HepG2 (cell line): ENCODE data around the gene JMJD6. TPM values are rescaled to one million over a fixed set of nuclear protein-coding genes. Genes with fewer than 3 reads are reported as not detected.

Experiments used
- FLYWCH1 ChIP-seq: sonication (generic); formaldehyde crosslinking; IDR thresholded peaks from 2 replicates; pipeline ENCODE4 v1.8.1; 2023; ENCODE audit warnings: mild to moderate bottlenecking, missing genetic modification reagents
- GABPA ChIP-seq, 2 experiments: IDR thresholded peaks; 2 replicates each; pipeline ENCODE4 v1.6.1; 2011 to 2016; ENCODE audit warnings: low read depth in 2 of 2, low read length in 1 of 2, missing biosample characterization in 1 of 2, missing genetic modification characterization in 1 of 2
- HOXA3 ChIP-seq: sonication (generic); formaldehyde crosslinking; IDR thresholded peaks from 2 replicates; pipeline ENCODE4 v1.5.0; 2020; ENCODE audit warnings: missing genetic modification reagents
- JARID2 ChIP-seq: sonication (generic); formaldehyde crosslinking; IDR thresholded peaks from 2 replicates; pipeline ENCODE4 v1.8.1; 2023; ENCODE audit warnings: missing genetic modification reagents, inconsistent platforms; ENCODE audit not compliant: insufficient replicate concordance
- KDM5B ChIP-seq: sonication (generic); formaldehyde crosslinking; IDR thresholded peaks from 2 replicates; pipeline ENCODE4 v1.4.0; 2020; ENCODE audit warnings: missing genetic modification reagents, mild to moderate bottlenecking, borderline replicate concordance
- KMT2A ChIP-seq: sonication (generic); formaldehyde crosslinking; IDR thresholded peaks from 2 replicates; pipeline ENCODE4 v1.4.0; 2020; ENCODE audit warnings: missing genetic modification reagents
- NR2F2 ChIP-seq: IDR thresholded peaks from 2 replicates; pipeline ENCODE4 v1.6.1; 2012; ENCODE audit warnings: low read depth, inconsistent platforms, borderline replicate concordance
- PHB2 ChIP-seq: fragments of 450-650 bp; IDR thresholded peaks from 2 replicates; pipeline ENCODE4 v1.6.1; 2018; ENCODE audit not compliant: partially characterized antibody
- RBM39 ChIP-seq: fragments of 200-400 bp; formaldehyde crosslinking; IDR thresholded peaks from one replicate; pipeline ENCODE4 v1.6.1; 2018; ENCODE audit warnings: antibody characterized with exemption, mild to moderate bottlenecking, low read depth, low read length; ENCODE audit not compliant: poor library complexity, severe bottlenecking
- SOX13 ChIP-seq, 3 experiments: fragments of 450-650 bp in 1 of 3; sonication (generic) in 1 of 3; formaldehyde crosslinking in 1 of 3; IDR thresholded peaks in 2 of 3; conservative IDR thresholded peaks in 1 of 3; 2 replicates each; pipeline versions ENCODE4 v1.5.0 to v1.6.1; 2016 to 2020; ENCODE audit warnings: antibody characterized with exemption in 1 of 3, mild to moderate bottlenecking in 1 of 3, missing compliant biosample characterization in 1 of 3, missing genetic modification reagents in 1 of 3, moderate library complexity in 1 of 3
- SRF ChIP-seq: IDR thresholded peaks from 2 replicates; pipeline ENCODE4 v1.6.1; 2011; ENCODE audit warnings: mild to moderate bottlenecking, low read depth, low read length, moderate library complexity
- SYNCRIP ChIP-seq: fragments of 200-400 bp; formaldehyde crosslinking; IDR thresholded peaks from 2 replicates; pipeline ENCODE4 v1.6.1; 2018; ENCODE audit warnings: mild to moderate bottlenecking, low read depth, low read length; ENCODE audit not compliant: insufficient read depth
- TBL1XR1 ChIP-seq: fragments of 150-350 bp; IDR thresholded peaks from 2 replicates; pipeline ENCODE4 v1.6.1; 2014; ENCODE audit warnings: borderline replicate concordance, low read length; ENCODE audit not compliant: partially characterized antibody
- TEAD2 ChIP-seq: sonication (generic); formaldehyde crosslinking; IDR thresholded peaks from 2 replicates; pipeline ENCODE4 v1.9.0; 2021; ENCODE audit warnings: missing genetic modification reagents
- TEAD3 ChIP-seq: optimal IDR thresholded peaks from 2 replicates; pipeline ENCODE3; 2016; ENCODE audit warnings: borderline replicate concordance
- ZFP62 ChIP-seq: sonication (generic); formaldehyde crosslinking; IDR thresholded peaks from 2 replicates; pipeline ENCODE4 v1.4.0; 2020; ENCODE audit warnings: missing genetic modification reagents
- ZNF263 ChIP-seq: sonication (generic); formaldehyde crosslinking; IDR thresholded peaks from 2 replicates; pipeline ENCODE4 v1.4.0; 2020; ENCODE audit warnings: missing genetic modification reagents
- ZNF652 ChIP-seq: IDR thresholded peaks from 2 replicates; pipeline ENCODE4 v1.6.1; 2016; ENCODE audit warnings: low read depth, borderline replicate concordance
- ZNF839 ChIP-seq: sonication (generic); formaldehyde crosslinking; IDR thresholded peaks from 2 replicates; pipeline ENCODE4 v1.4.0; 2020; ENCODE audit warnings: missing genetic modification reagents, mild to moderate bottlenecking, borderline replicate concordance
- polyA plus RNA-seq, 8 experiments: library from polyadenylated mRNA; depleted of rRNA in 3 of 8; stranded (reverse) in 7 of 8; unstranded in 1 of 8; fragments of >200 nt; fragmentation: Illumina TruSeq in 4 of 8; extraction: Trizol in 4 of 8; gene quantifications; 2 replicates each; pipeline versions ENCODE4 v1.2.1 to v1.2.3, GENCODE V29; 2011 to 2016; ENCODE audit warnings: low read depth in 4 of 8, missing spikeins in 1 of 8, mixed read lengths in 1 of 8; ENCODE audit not compliant: insufficient read depth in 1 of 8
- total RNA-seq, 5 experiments: library from RNA; depleted of rRNA; stranded (reverse); fragments of >200 nt; fragmentation: Illumina TruSeq; extraction: Trizol; gene quantifications; 2 replicates each; pipeline ENCODE4 v1.2.3, GENCODE V29; 2016; ENCODE audit warnings: low read depth in 1 of 5
- TF ChIP-seq, protein P1 (sequence below): sonication (generic); formaldehyde crosslinking; IDR thresholded peaks from 2 replicates; pipeline ENCODE4 v1.5.1; 2020; ENCODE audit warnings: missing genetic modification reagents, mild to moderate bottlenecking, borderline replicate concordance
- TF ChIP-seq, protein P2 (sequence below): sonication (generic); formaldehyde crosslinking; IDR thresholded peaks from 2 replicates; pipeline ENCODE4 v1.4.0; 2020; ENCODE audit warnings: missing genetic modification reagents
- TF ChIP-seq, protein P3 (sequence below): sonication (generic); formaldehyde crosslinking; IDR thresholded peaks from 2 replicates; pipeline ENCODE4 v1.4.0; 2020; ENCODE audit warnings: missing genetic modification reagents

JMJD6 gene
- total and polyA plus RNA-seq, 2 of the 13 experiments (the other 11 are each of a cell fraction or from before 2014, with no cell fraction given), result 33.6 to 41.0 TPM

DNA sequence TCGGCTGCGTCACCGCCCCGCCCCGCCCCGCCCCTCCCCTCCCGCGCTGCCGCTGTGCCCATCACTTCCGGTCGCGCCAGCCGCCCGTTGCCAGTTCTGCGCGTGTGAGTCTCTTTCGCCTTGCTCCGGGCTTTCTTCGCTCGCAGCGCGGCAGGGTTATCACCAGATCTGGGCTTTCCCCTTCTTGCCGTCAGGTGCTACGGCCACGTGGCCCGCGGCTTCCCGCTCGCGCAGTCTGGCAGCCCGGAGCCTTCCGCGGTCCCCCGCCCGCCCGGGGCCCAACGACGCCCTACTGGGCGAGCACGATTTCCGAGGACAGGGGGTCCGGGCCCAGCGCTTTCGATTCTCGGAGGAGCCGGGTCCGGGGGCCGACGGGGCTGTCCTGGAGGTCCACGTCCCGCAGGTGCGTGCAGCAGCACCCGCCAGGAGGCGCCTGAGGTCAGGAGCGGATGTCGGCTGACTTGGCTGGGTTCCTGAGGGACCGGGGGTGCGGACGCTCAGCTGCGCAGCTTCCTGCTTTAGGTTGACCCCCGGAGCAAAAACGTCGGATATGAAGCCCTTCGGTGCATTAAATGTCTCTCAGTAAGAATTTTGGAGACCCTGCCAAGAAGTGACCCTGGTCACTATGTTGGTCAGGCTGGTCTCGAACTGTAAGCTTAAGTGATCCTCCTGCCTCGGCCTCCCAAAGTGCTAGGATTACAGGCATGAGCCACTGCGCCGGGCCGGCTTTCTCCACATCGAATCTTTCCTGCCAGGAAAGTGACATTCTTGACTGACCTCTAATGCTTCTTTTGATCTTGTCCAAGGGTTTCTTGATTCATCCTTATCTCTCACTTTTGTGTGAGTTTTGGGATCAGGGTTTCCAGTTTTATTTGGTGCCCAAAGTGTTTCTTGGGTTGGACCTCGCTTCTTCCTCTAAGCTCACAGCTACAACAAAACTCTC is 641 bp upstream of the JMJD6 start, which contains the start of gene METTL23 (continued):
- TF ChIP-seq ZFP62 (no peak; the same call in 1 of the 2 replicates), RBM39 (peak; percentile 53), SOX13 (IDR thresholded peaks at IDR 0.05) (no peak; the same call in 1 of the 2 replicates), SOX13 (CRISPR knock-in tag; conservative IDR thresholded peaks at IDR 0.05 in 1 of 2, IDR thresholded peaks at IDR 0.05 in 1 of 2) (peak in 1 of 2 experiments; percentile 33; a peak in 1 of 4 replicates), KDM5B (CRISPR knock-in tag) (peak; percentile 63; the same call in 1 of the 2 replicates), TBL1XR1 (peak; percentile 22), SRF (no peak), NR2F2 (no peak), ZNF263 (no peak; the same call in 1 of the 2 replicates), SYNCRIP (no peak), ZNF652 (CRISPR knock-in tag) (no peak; the same call in 1 of the 2 replicates), HOXA3 (no peak), KMT2A (CRISPR knock-in tag) (peak; percentile 77; the same call in 1 of the 2 replicates), ZNF839 (CRISPR knock-in tag) (no peak; the same call in 1 of the 2 replicates), TEAD3 (CRISPR knock-in tag) (peak; percentile 8), JARID2 (no peak), TEAD2 (CRISPR knock-in tag) (no peak), FLYWCH1 (CRISPR knock-in tag) (0 out of 2 replicates have a peak, but pooled peaks have one; percentile 24), GABPA (IDR thresholded peaks at IDR 0.05; ENCODE audit: low read depth, low read length) (peak; percentile 70), GABPA (CRISPR knock-in tag; IDR thresholded peaks at IDR 0.05; ENCODE audit: low read depth) (peak; percentile 83), PHB2 (no peak)
- TF ChIP-seq, protein P1, sequence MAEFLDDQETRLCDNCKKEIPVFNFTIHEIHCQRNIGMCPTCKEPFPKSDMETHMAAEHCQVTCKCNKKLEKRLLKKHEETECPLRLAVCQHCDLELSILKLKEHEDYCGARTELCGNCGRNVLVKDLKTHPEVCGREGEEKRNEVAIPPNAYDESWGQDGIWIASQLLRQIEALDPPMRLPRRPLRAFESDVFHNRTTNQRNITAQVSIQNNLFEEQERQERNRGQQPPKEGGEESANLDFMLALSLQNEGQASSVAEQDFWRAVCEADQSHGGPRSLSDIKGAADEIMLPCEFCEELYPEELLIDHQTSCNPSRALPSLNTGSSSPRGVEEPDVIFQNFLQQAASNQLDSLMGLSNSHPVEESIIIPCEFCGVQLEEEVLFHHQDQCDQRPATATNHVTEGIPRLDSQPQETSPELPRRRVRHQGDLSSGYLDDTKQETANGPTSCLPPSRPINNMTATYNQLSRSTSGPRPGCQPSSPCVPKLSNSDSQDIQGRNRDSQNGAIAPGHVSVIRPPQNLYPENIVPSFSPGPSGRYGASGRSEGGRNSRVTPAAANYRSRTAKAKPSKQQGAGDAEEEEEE (CRISPR knock-in tag), result no peak
- TF ChIP-seq, protein P2, sequence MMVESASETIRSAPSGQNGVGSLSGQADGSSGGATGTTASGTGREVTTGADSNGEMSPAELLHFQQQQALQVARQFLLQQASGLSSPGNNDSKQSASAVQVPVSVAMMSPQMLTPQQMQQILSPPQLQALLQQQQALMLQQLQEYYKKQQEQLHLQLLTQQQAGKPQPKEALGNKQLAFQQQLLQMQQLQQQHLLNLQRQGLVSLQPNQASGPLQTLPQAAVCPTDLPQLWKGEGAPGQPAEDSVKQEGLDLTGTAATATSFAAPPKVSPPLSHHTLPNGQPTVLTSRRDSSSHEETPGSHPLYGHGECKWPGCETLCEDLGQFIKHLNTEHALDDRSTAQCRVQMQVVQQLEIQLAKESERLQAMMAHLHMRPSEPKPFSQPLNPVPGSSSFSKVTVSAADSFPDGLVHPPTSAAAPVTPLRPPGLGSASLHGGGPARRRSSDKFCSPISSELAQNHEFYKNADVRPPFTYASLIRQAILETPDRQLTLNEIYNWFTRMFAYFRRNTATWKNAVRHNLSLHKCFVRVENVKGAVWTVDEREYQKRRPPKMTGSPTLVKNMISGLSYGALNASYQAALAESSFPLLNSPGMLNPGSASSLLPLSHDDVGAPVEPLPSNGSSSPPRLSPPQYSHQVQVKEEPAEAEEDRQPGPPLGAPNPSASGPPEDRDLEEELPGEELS, result no peak
- TF ChIP-seq, protein P3, sequence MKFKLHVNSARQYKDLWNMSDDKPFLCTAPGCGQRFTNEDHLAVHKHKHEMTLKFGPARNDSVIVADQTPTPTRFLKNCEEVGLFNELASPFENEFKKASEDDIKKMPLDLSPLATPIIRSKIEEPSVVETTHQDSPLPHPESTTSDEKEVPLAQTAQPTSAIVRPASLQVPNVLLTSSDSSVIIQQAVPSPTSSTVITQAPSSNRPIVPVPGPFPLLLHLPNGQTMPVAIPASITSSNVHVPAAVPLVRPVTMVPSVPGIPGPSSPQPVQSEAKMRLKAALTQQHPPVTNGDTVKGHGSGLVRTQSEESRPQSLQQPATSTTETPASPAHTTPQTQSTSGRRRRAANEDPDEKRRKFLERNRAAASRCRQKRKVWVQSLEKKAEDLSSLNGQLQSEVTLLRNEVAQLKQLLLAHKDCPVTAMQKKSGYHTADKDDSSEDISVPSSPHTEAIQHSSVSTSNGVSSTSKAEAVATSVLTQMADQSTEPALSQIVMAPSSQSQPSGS (CRISPR knock-in tag), result no peak
